ENCODE measurements around the gene PNPLA3.

PNPLA3 gene

DNA sequence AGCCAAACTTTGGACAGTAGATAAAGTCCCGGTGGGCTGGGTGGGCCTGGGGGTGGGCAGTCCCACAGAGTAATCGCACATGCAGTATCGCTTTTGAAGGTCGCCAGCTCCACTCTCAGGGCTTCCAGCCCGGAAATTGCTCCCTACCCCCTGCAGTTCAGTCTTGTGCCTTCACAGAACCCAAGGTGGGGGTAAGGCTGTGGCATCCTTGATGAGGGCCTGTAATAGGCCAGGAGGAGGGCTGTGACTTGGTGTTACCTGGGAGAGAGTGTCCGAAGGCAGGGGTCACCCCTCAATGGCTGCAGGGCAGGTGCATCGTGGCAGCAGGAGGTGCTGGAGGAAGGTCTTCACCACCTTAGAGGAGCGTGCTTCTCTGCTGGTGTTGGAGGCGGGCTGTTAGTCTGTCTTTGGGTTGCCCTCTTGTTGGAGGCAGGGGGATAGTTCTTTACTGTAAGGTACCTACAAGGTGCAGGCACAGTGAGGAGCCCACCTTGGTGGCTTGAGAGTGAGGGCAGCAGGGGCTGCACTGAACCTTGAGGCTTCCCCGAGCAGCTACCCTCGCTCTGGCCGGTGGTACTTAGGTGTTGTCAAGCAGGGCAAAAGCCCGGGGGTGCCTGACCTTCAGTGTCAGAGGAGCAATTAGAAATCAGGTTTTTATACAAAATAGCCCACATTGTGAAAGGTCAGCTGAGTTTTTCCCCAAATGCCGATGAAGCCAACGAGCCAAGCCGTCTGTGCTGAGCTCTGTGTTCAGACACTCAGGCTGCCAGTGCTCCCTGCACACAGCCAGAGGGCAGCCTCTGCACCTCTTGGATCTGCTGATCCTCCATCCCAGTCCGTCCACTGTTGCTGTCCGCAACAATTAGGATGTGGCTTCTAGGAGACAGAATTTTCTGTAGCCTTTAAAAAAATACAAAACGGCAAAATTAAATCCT lies 53.5 kb downstream of the PNPLA3 start:
- no peak overlapping the region for H3K27ac ChIP-seq (ENCODE audit: low read depth in 2 of 2, low read length in 2 of 2)
- H3K9ac ChIP-seq (ENCODE audit: low read depth in 1 of 2, low read length in 2 of 2) = no peak overlapping the region
- H3K4me1 ChIP-seq (ENCODE audit: control insufficient read depth in 2 of 2, insufficient read depth in 2 of 2, low read length in 2 of 2) = no peaks in the 10 kb centered on the region
- peaks cover 79 to 88% of the 10 kb centered on the region in 2 donors for H3K36me3 ChIP-seq (ENCODE audit: control insufficient read depth in 2 of 2, insufficient read depth in 2 of 2, low read length in 2 of 2)
- no peaks in the 10 kb centered on the region for H3K27me3 ChIP-seq (ENCODE audit: control insufficient read depth in 2 of 2, insufficient read depth in 2 of 2, low read length in 2 of 2)
- H3K9me3 ChIP-seq (ENCODE audit: control insufficient read depth in 2 of 2, low read length in 2 of 2) = no peaks in the 10 kb centered on the region
- H3K4me3 ChIP-seq (ENCODE audit: low read length in 2 of 2) = no peak overlapping the region

DNA sequence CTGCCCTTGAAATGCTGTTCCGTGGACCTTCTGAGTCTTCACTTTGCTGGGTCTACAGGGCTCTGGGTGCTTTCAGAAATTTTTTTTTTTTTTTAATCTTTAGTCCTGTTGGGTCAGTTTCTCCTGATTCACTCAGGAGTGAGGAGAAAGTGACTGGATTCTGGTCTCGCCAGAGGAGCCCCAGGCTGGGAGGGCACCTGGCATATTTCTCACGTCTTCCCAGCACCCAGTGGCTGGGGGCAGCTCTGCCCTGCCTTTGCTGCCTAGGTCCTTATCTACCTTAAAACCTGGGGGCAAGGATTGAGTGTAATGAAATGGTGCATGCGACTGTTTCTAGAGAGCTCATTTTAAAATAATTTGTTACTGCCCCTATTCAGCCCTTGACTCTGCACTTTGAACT lies 55.0 kb downstream of the PNPLA3 start:
- Histone ChIP-seq H3K9me3 (ENCODE audit: control insufficient read depth in 2 of 2, low read length in 2 of 2) (no peaks in the 10 kb centered on the region), H3K27me3 (ENCODE audit: control insufficient read depth in 2 of 2, insufficient read depth in 2 of 2, low read length in 2 of 2) (no peaks in the 10 kb centered on the region), H3K27ac (ENCODE audit: low read depth in 2 of 2, low read length in 2 of 2) (no peak overlapping the region), H3K9ac (ENCODE audit: low read depth in 1 of 2, low read length in 2 of 2) (no peak overlapping the region), H3K4me3 (ENCODE audit: low read length in 2 of 2) (no peak overlapping the region), H3K36me3 (ENCODE audit: control insufficient read depth in 2 of 2, insufficient read depth in 2 of 2, low read length in 2 of 2) (peaks cover 76 to 77% of the 10 kb centered on the region in 2 donors), H3K4me1 (ENCODE audit: control insufficient read depth in 2 of 2, insufficient read depth in 2 of 2, low read length in 2 of 2) (no peaks in the 10 kb centered on the region)

DNA sequence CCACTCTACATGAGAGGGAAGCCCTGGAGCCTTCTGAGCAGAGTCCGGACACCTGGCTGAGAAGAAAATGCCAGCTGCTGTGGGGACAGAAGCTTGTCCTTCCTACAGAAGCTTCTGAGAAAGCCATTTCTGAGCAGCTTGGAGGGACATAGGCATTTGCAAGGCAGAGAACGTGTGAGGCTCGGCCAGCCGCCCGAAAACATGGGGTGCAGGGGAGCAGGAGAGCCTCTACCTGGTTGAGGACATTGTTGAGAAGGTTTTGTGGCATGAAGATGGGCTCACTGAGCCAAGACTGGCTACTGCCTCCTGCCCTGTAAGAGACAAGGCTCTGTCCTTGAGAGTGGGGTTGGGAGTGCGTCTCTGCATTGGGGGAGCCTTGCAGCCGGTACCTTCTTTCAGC lies 57.0 kb downstream of the PNPLA3 start:
- no peak overlapping the region for H3K27ac ChIP-seq (ENCODE audit: low read depth in 2 of 2, low read length in 2 of 2)
- peaks cover 71 to 75% of the 10 kb centered on the region in 2 donors for H3K36me3 ChIP-seq (ENCODE audit: control insufficient read depth in 2 of 2, insufficient read depth in 2 of 2, low read length in 2 of 2)
- H3K9me3 ChIP-seq (ENCODE audit: control insufficient read depth in 2 of 2, low read length in 2 of 2) = no peaks in the 10 kb centered on the region
- H3K9ac ChIP-seq (ENCODE audit: low read depth in 1 of 2, low read length in 2 of 2) = no peak overlapping the region
- H3K4me3 ChIP-seq (ENCODE audit: low read length in 2 of 2) = no peak overlapping the region
- H3K4me1 ChIP-seq (ENCODE audit: control insufficient read depth in 2 of 2, insufficient read depth in 2 of 2, low read length in 2 of 2) = no peaks in the 10 kb centered on the region
- H3K27me3 ChIP-seq (ENCODE audit: control insufficient read depth in 2 of 2, insufficient read depth in 2 of 2, low read length in 2 of 2) = no peaks in the 10 kb centered on the region

DNA sequence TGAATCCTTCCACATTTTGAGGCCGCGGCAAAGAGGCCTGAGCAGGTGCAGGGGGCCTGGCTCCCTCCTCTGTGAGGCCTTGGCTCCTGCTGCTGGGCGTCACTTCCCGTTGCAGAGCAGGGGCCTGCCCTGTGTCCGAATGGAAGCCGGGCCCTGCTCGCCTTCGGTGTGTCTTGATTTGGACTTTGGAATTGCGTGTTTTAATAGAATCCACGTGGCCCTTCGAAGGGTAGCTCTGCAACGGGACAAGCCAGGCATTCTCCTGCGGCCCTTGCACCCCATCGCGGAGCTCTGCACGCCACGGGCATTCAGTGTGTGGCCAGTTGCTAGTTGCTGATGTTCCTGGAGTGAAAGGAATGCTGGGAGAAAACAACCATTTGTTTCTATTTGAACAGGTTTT lies 57.4 kb downstream of the PNPLA3 start:
- H3K9ac ChIP-seq (ENCODE audit: low read depth in 1 of 2, low read length in 2 of 2) = no peak overlapping the region
- H3K4me1 ChIP-seq (ENCODE audit: control insufficient read depth in 2 of 2, insufficient read depth in 2 of 2, low read length in 2 of 2) = no peaks in the 10 kb centered on the region
- H3K27ac ChIP-seq (ENCODE audit: low read depth in 2 of 2, low read length in 2 of 2) = no peak overlapping the region
- H3K36me3 ChIP-seq (ENCODE audit: control insufficient read depth in 2 of 2, insufficient read depth in 2 of 2, low read length in 2 of 2) = peaks cover 68 to 72% of the 10 kb centered on the region in 2 donors
- H3K9me3 ChIP-seq (ENCODE audit: control insufficient read depth in 2 of 2, low read length in 2 of 2) = no peaks in the 10 kb centered on the region
- no peaks in the 10 kb centered on the region for H3K27me3 ChIP-seq (ENCODE audit: control insufficient read depth in 2 of 2, insufficient read depth in 2 of 2, low read length in 2 of 2)
- no peak overlapping the region for H3K4me3 ChIP-seq (ENCODE audit: low read length in 2 of 2)

DNA sequence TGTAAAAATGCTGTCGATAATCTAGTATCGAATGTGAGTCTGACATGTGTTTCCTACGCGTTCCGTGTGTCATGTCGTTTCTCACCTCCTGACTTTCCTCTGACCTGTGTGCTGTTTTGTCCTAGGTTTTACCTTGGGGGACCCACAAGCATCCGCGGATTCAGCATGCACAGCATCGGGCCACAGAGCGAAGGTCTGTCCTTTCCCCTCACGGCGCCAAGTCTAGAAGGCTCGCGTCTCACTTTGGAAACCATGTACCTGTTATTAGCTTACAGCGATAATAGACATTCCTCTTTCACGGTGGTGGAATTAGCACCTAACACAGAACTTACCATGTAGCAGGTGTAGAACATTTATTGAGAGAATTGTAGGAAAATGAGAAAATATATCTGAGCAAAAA lies 60.2 kb downstream of the PNPLA3 start:
- H3K36me3 ChIP-seq (ENCODE audit: control insufficient read depth in 2 of 2, insufficient read depth in 2 of 2, low read length in 2 of 2) = peaks cover 60 to 62% of the 10 kb centered on the region in 2 donors

DNA sequence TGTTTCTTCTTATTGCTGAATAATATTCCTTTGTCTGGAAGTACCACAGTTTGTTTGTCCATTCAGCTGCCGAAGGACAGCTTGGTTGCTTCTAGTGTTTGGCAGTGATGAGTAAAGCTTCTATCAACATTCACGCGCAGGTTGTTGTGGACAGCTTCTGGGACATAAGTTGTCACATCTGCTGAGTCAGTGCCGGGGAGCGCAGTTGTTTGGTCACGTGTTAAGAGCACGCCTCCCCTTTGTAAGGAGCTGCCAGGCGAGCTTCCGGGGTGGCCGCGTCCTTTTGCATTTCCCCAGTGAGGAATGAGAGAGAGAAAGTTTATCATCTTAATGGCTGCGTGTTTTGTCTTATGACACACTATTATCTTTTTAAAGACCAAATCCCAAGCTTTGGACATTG lies 61.9 kb downstream of the PNPLA3 start:
- H3K27ac ChIP-seq (ENCODE audit: low read depth in 2 of 2, low read length in 2 of 2) = no peak overlapping the region
- H3K9ac ChIP-seq (ENCODE audit: low read depth in 1 of 2, low read length in 2 of 2) = no peak overlapping the region
- no peaks in the 10 kb centered on the region for H3K27me3 ChIP-seq (ENCODE audit: control insufficient read depth in 2 of 2, insufficient read depth in 2 of 2, low read length in 2 of 2)
- H3K4me1 ChIP-seq (ENCODE audit: control insufficient read depth in 2 of 2, insufficient read depth in 2 of 2, low read length in 2 of 2) = no peaks in the 10 kb centered on the region
- peaks cover 54 to 60% of the 10 kb centered on the region in 2 donors for H3K36me3 ChIP-seq (ENCODE audit: control insufficient read depth in 2 of 2, insufficient read depth in 2 of 2, low read length in 2 of 2)
- no peaks in the 10 kb centered on the region for H3K9me3 ChIP-seq (ENCODE audit: control insufficient read depth in 2 of 2, low read length in 2 of 2)
- H3K4me3 ChIP-seq (ENCODE audit: low read length in 2 of 2) = no peak overlapping the region

More for the DNA sequence above, 60.2 kb downstream of the PNPLA3 start:
- Histone ChIP-seq H3K9ac (ENCODE audit: low read depth in 1 of 2, low read length in 2 of 2) (no peak overlapping the region), H3K4me1 (ENCODE audit: control insufficient read depth in 2 of 2, insufficient read depth in 2 of 2, low read length in 2 of 2) (no peaks in the 10 kb centered on the region), H3K27me3 (ENCODE audit: control insufficient read depth in 2 of 2, insufficient read depth in 2 of 2, low read length in 2 of 2) (no peaks in the 10 kb centered on the region), H3K9me3 (ENCODE audit: control insufficient read depth in 2 of 2, low read length in 2 of 2) (no peaks in the 10 kb centered on the region), H3K27ac (ENCODE audit: low read depth in 2 of 2, low read length in 2 of 2) (no peak overlapping the region), H3K4me3 (ENCODE audit: low read length in 2 of 2) (no peak overlapping the region)

DNA sequence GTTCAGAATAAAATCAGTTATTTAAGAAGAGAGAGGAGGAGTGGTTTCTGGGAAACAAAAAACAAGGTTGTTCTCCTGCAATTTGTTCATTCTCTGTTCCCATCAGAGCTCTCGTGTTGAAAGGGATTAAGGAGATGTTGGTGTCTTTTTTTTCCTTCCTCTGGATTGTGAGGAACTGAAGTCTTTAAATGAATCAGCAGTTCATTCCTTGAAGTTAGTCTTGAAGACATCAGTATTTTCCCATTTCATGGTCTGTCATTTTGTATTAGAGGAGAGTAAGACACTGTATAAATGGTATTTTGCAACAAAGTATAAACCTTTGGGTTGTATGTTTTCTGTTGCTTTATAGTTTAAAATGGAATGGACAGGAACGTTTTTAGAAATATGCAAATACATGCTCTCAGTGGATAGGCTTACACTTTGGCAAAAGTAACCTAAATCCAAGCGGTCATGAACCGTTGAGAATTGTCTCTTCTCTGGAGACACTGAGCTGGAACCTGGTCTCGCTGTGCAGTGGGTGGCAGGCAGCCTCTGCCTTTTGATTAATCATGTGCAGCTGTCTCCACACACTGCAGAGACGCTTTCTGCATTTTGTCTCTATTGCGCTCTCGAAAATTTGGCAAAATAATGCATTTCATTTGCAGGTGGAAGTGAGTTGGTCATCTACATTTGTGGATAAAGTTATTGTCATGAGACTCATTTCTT lies 64.7 kb downstream of the PNPLA3 start:
- Histone ChIP-seq H3K27me3 (ENCODE audit: control insufficient read depth in 2 of 2, insufficient read depth in 2 of 2, low read length in 2 of 2) (no peaks in the 10 kb centered on the region), H3K9ac (ENCODE audit: low read depth in 1 of 2, low read length in 2 of 2) (no peak overlapping the region), H3K4me3 (ENCODE audit: low read length in 2 of 2) (no peak overlapping the region), H3K36me3 (ENCODE audit: control insufficient read depth in 2 of 2, insufficient read depth in 2 of 2, low read length in 2 of 2) (peaks cover 51 to 69% of the 10 kb centered on the region in 2 donors), H3K4me1 (ENCODE audit: control insufficient read depth in 2 of 2, insufficient read depth in 2 of 2, low read length in 2 of 2) (no peaks in the 10 kb centered on the region), H3K9me3 (ENCODE audit: control insufficient read depth in 2 of 2, low read length in 2 of 2) (no peaks in the 10 kb centered on the region), H3K27ac (ENCODE audit: low read depth in 2 of 2, low read length in 2 of 2) (no peak overlapping the region)

DNA sequence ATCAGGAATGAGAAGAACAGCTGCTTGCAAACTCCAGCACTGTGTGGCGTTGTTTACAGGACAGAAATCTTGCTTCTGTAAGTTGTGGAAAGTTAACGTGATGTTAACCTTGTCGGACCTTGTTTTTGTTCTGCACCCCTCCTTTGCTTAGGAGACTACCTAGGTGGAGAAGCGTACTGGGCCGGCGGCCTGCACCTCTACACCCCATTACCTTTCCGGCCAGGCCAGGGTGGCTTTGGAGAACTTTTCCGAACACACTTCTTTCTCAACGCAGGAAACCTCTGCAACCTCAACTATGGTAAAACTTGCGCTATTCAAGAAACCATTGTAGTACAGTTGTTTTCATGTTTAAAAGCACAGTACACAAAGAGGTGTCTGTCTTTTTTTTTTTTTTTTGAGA lies 65.4 kb downstream of the PNPLA3 start:
- H3K27ac ChIP-seq (ENCODE audit: low read depth in 2 of 2, low read length in 2 of 2) = no peak overlapping the region
- no peak overlapping the region for H3K9ac ChIP-seq (ENCODE audit: low read depth in 1 of 2, low read length in 2 of 2)
- no peak overlapping the region for H3K4me3 ChIP-seq (ENCODE audit: low read length in 2 of 2)
- H3K4me1 ChIP-seq (ENCODE audit: control insufficient read depth in 2 of 2, insufficient read depth in 2 of 2, low read length in 2 of 2) = no peaks in the 10 kb centered on the region
- H3K27me3 ChIP-seq (ENCODE audit: control insufficient read depth in 2 of 2, insufficient read depth in 2 of 2, low read length in 2 of 2) = no peaks in the 10 kb centered on the region
- H3K9me3 ChIP-seq (ENCODE audit: control insufficient read depth in 2 of 2, low read length in 2 of 2) = no peaks in the 10 kb centered on the region
- H3K36me3 ChIP-seq (ENCODE audit: control insufficient read depth in 2 of 2, insufficient read depth in 2 of 2, low read length in 2 of 2) = peaks cover 45 to 67% of the 10 kb centered on the region in 2 donors

DNA sequence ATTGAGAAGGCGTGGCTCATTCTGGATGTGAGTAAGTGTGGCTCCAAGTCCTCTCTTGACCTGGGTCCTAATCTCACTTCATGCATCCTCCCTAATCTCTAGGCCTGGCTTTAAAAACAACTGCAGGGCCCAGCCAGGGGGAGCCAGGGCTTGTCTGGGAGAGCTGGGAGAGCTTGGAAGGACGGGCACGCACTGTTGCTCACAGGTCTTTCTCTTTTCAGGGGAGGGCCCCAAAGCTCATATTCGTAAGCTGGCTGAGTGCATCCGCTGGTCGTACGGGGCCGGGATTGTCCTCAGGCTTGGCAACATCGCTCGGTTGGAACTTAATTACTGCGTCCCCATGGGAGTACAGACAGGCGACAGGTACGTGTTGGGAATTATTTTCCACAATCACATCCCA lies 66.4 kb downstream of the PNPLA3 start:
- Histone ChIP-seq H3K36me3 (ENCODE audit: control insufficient read depth in 2 of 2, insufficient read depth in 2 of 2, low read length in 2 of 2) (peaks cover 48 to 71% of the 10 kb centered on the region in 2 donors), H3K27ac (ENCODE audit: low read depth in 2 of 2, low read length in 2 of 2) (no peak overlapping the region), H3K9me3 (ENCODE audit: control insufficient read depth in 2 of 2, low read length in 2 of 2) (no peaks in the 10 kb centered on the region), H3K27me3 (ENCODE audit: control insufficient read depth in 2 of 2, insufficient read depth in 2 of 2, low read length in 2 of 2) (no peaks in the 10 kb centered on the region), H3K9ac (ENCODE audit: low read depth in 1 of 2, low read length in 2 of 2) (no peak overlapping the region), H3K4me3 (ENCODE audit: low read length in 2 of 2) (no peak overlapping the region), H3K4me1 (ENCODE audit: control insufficient read depth in 2 of 2, insufficient read depth in 2 of 2, low read length in 2 of 2) (no peaks in the 10 kb centered on the region)

DNA sequence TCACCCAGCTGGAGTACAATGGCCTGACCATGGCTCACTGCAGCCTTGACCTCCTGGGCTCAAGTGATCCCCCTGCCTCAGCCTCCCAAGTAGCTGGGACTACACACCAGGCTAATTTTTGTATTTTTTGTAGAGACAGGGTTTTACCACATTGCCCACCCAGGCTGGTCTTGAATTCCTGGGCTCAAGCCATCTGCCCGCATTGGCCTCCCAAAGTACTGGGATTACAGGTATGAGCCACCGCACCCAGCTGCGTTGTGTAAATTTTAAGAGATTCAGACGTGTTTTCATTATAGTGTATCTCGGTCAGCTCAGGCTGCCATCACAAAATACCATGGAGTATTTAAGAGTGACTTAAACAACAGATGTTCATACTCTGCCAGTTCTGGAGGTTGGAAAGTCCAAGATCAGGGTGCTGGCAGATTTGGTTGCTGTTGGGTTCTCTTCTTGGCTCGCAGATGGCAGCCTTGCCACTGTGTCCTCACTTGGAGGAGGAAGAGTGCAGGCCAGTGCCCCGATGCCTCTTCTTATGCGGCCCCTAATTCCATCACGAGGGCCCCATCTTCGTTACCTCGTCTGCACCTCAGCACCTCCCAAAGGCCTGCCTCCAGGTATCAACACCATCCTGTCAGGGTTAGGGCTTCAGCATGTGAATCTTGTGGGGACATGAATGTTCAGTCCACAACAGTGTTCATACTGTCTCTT lies 67.9 kb downstream of the PNPLA3 start:
- peaks cover 0 to 4% of the 10 kb centered on the region in 2 donors for H3K4me1 ChIP-seq (ENCODE audit: control insufficient read depth in 2 of 2, insufficient read depth in 2 of 2, low read length in 2 of 2)
- H3K27ac ChIP-seq (ENCODE audit: low read depth in 2 of 2, low read length in 2 of 2) = no peak overlapping the region
- no peak overlapping the region for H3K9ac ChIP-seq (ENCODE audit: low read depth in 1 of 2, low read length in 2 of 2)
- no peaks in the 10 kb centered on the region for H3K27me3 ChIP-seq (ENCODE audit: control insufficient read depth in 2 of 2, insufficient read depth in 2 of 2, low read length in 2 of 2)
- H3K36me3 ChIP-seq (ENCODE audit: control insufficient read depth in 2 of 2, insufficient read depth in 2 of 2, low read length in 2 of 2) = peaks cover 45 to 71% of the 10 kb centered on the region in 2 donors
- H3K9me3 ChIP-seq (ENCODE audit: control insufficient read depth in 2 of 2, low read length in 2 of 2) = no peaks in the 10 kb centered on the region
- no peak overlapping the region for H3K4me3 ChIP-seq (ENCODE audit: low read length in 2 of 2)
